GM08714 (cell line): ENCODE results near the gene CEP55.

ENCODE experiments used
- H3K4me3 ChIP-seq: fragments of 200-500 bp; sonication (Bioruptor generic); 2 replicates; pipeline ENCODE4 v1.5.1; 2014; ENCODE audit warnings: mild to moderate bottlenecking, low read length, inconsistent platforms
- ZNF274 ChIP-seq: IDR thresholded peaks from 2 replicates; pipeline ENCODE4 v1.6.1; 2012; ENCODE audit warnings: mild to moderate bottlenecking, low read depth, low read length

CEP55 gene

GRCh38 chr10:93577565-93577964 lies 81.2 kb downstream of the CEP55 start:
- H3K4me3 ChIP-seq = no peak overlapping the region
- TF ChIP-seq ZNF274 = no peak
